HL-60 (cell line): ENCODE measurements around the gene FARP2.

Source experiments
- DNase-seq, 2 experiments: peaks; one replicate each; pipeline ENCODE4 v3.0.0-alpha.2; 2010 to 2020; ENCODE audit warnings: low read depth in 1 of 2, low spot score in 1 of 2
- H3K27ac ChIP-seq: fragments of 250-450 bp; sonication (Bioruptor Pico); replicated peaks from 2 replicates; pipeline ENCODE4 v1.5.1; 2020; ENCODE audit warnings: mild to moderate bottlenecking, moderate library complexity
- H3K27me3 ChIP-seq: fragments of 250-450 bp; sonication (Bioruptor Pico); 2 replicates; pipeline ENCODE4 v1.5.1; 2021; ENCODE audit warnings: mild to moderate bottlenecking, moderate library complexity; ENCODE audit not compliant: insufficient read depth, poor library complexity, severe bottlenecking
- H3K4me3 ChIP-seq: replicated peaks from 2 replicates; pipeline ENCODE4 v1.5.1; 2011; ENCODE audit warnings: mild to moderate bottlenecking, control low read depth, low read length; ENCODE audit not compliant: insufficient read depth
- CTCF ChIP-seq: IDR thresholded peaks from one replicate; pipeline ENCODE4 v1.5.1; 2011; ENCODE audit warnings: low read length, control low read depth, inconsistent platforms; ENCODE audit not compliant: insufficient read depth
- GABPA ChIP-seq: IDR thresholded peaks from 2 replicates; pipeline ENCODE4 v1.6.1; 2012; ENCODE audit warnings: low read depth
- POLR2AphosphoS5 ChIP-seq: IDR thresholded peaks from 2 replicates; pipeline ENCODE4 v1.6.1; 2012; ENCODE audit warnings: low read depth
- REST ChIP-seq: IDR thresholded peaks from 2 replicates; pipeline ENCODE4 v1.6.1; 2012; ENCODE audit warnings: low read depth; ENCODE audit not compliant: insufficient replicate concordance
- SPI1 ChIP-seq: IDR thresholded peaks from 2 replicates; pipeline ENCODE4 v1.6.1; 2012; ENCODE audit warnings: low read depth, mild to moderate bottlenecking, borderline replicate concordance

FARP2 gene

GRCh38 chr2:241482126-241482955 lies 126.3 kb downstream of the FARP2 start:
- TF ChIP-seq POLR2AphosphoS5 (no peak), GABPA (no peak), SPI1 (no peak), REST (no peak), CTCF (no peak)
- Histone ChIP-seq H3K27me3 (peaks cover 15% of the 10 kb centered on the region), H3K27ac (no peak overlapping the region), H3K4me3 (no peak overlapping the region)
- no peak for DNase-seq

- Histone ChIP-seq H3K27ac (no peak overlapping the region), H3K27me3 (peaks cover 13% of the 10 kb centered on the region), H3K4me3 (no peak overlapping the region)
- TF ChIP-seq POLR2AphosphoS5 (no peak), GABPA (no peak), CTCF (no peak), REST (no peak), SPI1 (no peak)
- DNase-seq, result no peak
Measured at GRCh38 chr2:241483305-241483704, 127.2 kb downstream of the FARP2 start.

GRCh38 chr2:241485172-241485911 lies 129.3 kb downstream of the FARP2 start:
- TF ChIP-seq REST (no peak), GABPA (no peak), SPI1 (no peak), CTCF (no peak), POLR2AphosphoS5 (no peak)
- peaks cover 12% of the 10 kb centered on the region for H3K27me3 ChIP-seq
- no peak for DNase-seq
- no peak overlapping the region for H3K4me3 ChIP-seq
- no peak overlapping the region for H3K27ac ChIP-seq
